B cell (primary cell): ENCODE results near the gene PRPSAP1. TPM values are rescaled to one million over a fixed set of nuclear protein-coding genes. Genes with fewer than 3 reads are reported as not detected.

ENCODE experiments used
- ATAC-seq: fragments of 200-7000 bp; cut with Tn5 transposase; one replicate; pipeline ENCODE4 v1.10.0; 2021; ENCODE audit warnings: low read depth, mild to moderate bottlenecking, moderate number of reproducible peaks, moderate library complexity
- CTCF ChIA-PET: fragments of 350-600 bp; sonication (Branson Sonifier 250); formaldehyde crosslinking; loops from one replicate; lab custom pipeline; 2021; ENCODE audit warnings: antibody characterized with exemption, inconsistent platforms; lab: Charles Lee
- POLR2A ChIA-PET: fragments of 350-600 bp; sonication (Branson Sonifier 250); formaldehyde crosslinking; loops from one replicate; lab custom pipeline; 2021; ENCODE audit warnings: antibody characterized with exemption; lab: Charles Lee
- DNase-seq: peaks from one replicate; pipeline ENCODE4 v3.0.0; 2013
- H2AFZ ChIP-seq: 2 replicates; pipeline ENCODE4 v1.6.1; 2012; ENCODE audit warnings: mild to moderate bottlenecking, low read depth, low read length; ENCODE audit not compliant: insufficient read depth, poor library complexity, severe bottlenecking
- H3K27ac ChIP-seq, 2 donors: 1 replicate in 1 of 2; 2 replicates in 1 of 2; pipeline ENCODE4 v1.5.1; 2012 to 2013; ENCODE audit warnings: low read length in 2 of 2, mild to moderate bottlenecking in 2 of 2, moderate library complexity in 1 of 2
- H3K27me3 ChIP-seq, 4 experiments: fragments of 200-600 bp in 1 of 4; sonication (generic) in 1 of 4; replicated peaks in 1 of 4; 1 replicate in 2 of 4; 2 replicates in 2 of 4; pipeline versions ENCODE4 v1.6.1 to v1.7.0; 2013 to 2016; ENCODE audit warnings: low read length in 3 of 4, mild to moderate bottlenecking in 2 of 4, mixed read lengths in 1 of 4, moderate library complexity in 1 of 4; ENCODE audit not compliant: insufficient read depth in 4 of 4, control insufficient read depth in 3 of 4; ENCODE audit errors: control extremely low read depth in 1 of 4
- H3K36me3 ChIP-seq, 2 experiments: replicated peaks in 1 of 2; 1 replicate in 1 of 2; 2 replicates in 1 of 2; pipeline versions ENCODE4 v1.6.1 to v1.7.1; 2013; ENCODE audit warnings: low read length in 1 of 2; ENCODE audit not compliant: insufficient read depth in 2 of 2, control insufficient read depth in 1 of 2; ENCODE audit errors: control extremely low read depth in 1 of 2, extremely low read depth in 1 of 2
- H3K4me1 ChIP-seq, 2 donors: fragments of 200-600 bp in 1 of 2; sonication (generic) in 1 of 2; 1 replicate in 1 of 2; 2 replicates in 1 of 2; pipeline versions ENCODE4 v1.5.1 to v1.6.1; 2013 to 2017; ENCODE audit warnings: low read length in 2 of 2; ENCODE audit not compliant: control insufficient read depth in 2 of 2, insufficient read depth in 2 of 2
- H3K4me2 ChIP-seq: replicated peaks from 2 replicates; pipeline ENCODE3; 2012; ENCODE audit warnings: mild to moderate bottlenecking, low read depth, low read length; ENCODE audit not compliant: poor library complexity, severe bottlenecking
- H3K4me3 ChIP-seq, 5 experiments: fragments of 200-600 bp in 1 of 5; sonication (generic) in 1 of 5; 1 replicate in 3 of 5; 2 replicates in 2 of 5; pipeline versions ENCODE4 v1.5.1 to v1.7.0; 2011 to 2016; ENCODE audit warnings: low read length in 4 of 5, mild to moderate bottlenecking in 4 of 5, low read depth in 2 of 5, control low read depth in 1 of 5, moderate library complexity in 1 of 5; ENCODE audit not compliant: insufficient read depth in 1 of 5; ENCODE audit errors: control extremely low read depth in 1 of 5, extremely low read depth in 1 of 5
- H3K79me2 ChIP-seq: fragments of 200-600 bp; sonication (generic); one replicate; pipeline ENCODE4 v1.6.0; 2016; ENCODE audit warnings: low read length; ENCODE audit not compliant: control insufficient read depth, insufficient read depth
- H3K9ac ChIP-seq: fragments of 200-600 bp; sonication (generic); 2 replicates; pipeline ENCODE4 v1.6.1; 2017; ENCODE audit warnings: mild to moderate bottlenecking, low read length, moderate library complexity
- H3K9me3 ChIP-seq, 3 donors: one replicate each; pipeline versions ENCODE4 v1.6.1 to v1.7.1; 2013; ENCODE audit warnings: low read length in 2 of 3; ENCODE audit not compliant: control insufficient read depth in 2 of 3, insufficient read depth in 1 of 3; ENCODE audit errors: control extremely low read depth in 1 of 3
- H4K20me1 ChIP-seq: 2 replicates; pipeline ENCODE4 v1.6.0; 2012; ENCODE audit warnings: mild to moderate bottlenecking, low read length; ENCODE audit not compliant: insufficient read depth, control insufficient read depth, poor library complexity, severe bottlenecking
- H3K27ac Mint-ChIP-seq: one replicate; pipeline ENCODE4 v1.8.0; 2021; ENCODE audit warnings: mixed read lengths
- H3K27me3 Mint-ChIP-seq: one replicate; pipeline ENCODE4 v1.8.0; 2021; ENCODE audit warnings: mixed read lengths
- H3K4me1 Mint-ChIP-seq: one replicate; pipeline ENCODE4 v1.8.0; 2021; ENCODE audit warnings: mixed read lengths
- H3K4me3 Mint-ChIP-seq: one replicate; pipeline ENCODE4 v1.8.0; 2021; ENCODE audit warnings: mixed read lengths
- H3K9me3 Mint-ChIP-seq: one replicate; pipeline ENCODE4 v1.8.0; 2022; ENCODE audit warnings: mixed read lengths; ENCODE audit not compliant: insufficient read depth
- CTCF ChIP-seq: fragments of 200-600 bp; IDR thresholded peaks from one replicate; pipeline ENCODE4 v1.8.0; 2022; ENCODE audit warnings: antibody characterized with exemption, mild to moderate bottlenecking
- EZH2 ChIP-seq: IDR thresholded peaks from 2 replicates; pipeline ENCODE4 v1.6.1; 2012; ENCODE audit warnings: borderline replicate concordance, low read depth, mild to moderate bottlenecking, moderate library complexity, low read length; ENCODE audit not compliant: insufficient read depth, poor library complexity, severe bottlenecking
- WGBS: methylation state at CpG from one replicate; pipeline ENCODE4 v1.1.5; 2013; ENCODE audit warnings: missing lambda C conversion rate; ENCODE audit not compliant: insufficient coverage; 5-methylcytosine and 5-hydroxymethylcytosine counted together
- intact Hi-C: fragments of 100-400 bp; cut with micrococcal nuclease; formaldehyde crosslinking; loops from one replicate; pipeline ENCODE4 v1.10.0; 2022
- polyA plus RNA-seq: library from polyadenylated mRNA; depleted of rRNA; stranded (reverse); fragments of >200 nt; gene quantifications from 2 replicates; pipeline ENCODE4 v1.2.3, GENCODE V29; 2012
- total RNA-seq, 2 donors: library from RNA; stranded (reverse); fragments of 120-200 nt in 1 of 2; gene quantifications; 1 replicate in 1 of 2; 2 replicates in 1 of 2; pipeline versions ENCODE4 v1.2.3 to v1.2.4, GENCODE V29; 2013 to 2022

The PRPSAP1 gene
- total and polyA plus RNA-seq, 2 donors (not counting 1 experiment from before 2014, with no cell fraction given), result 45.5 to 61.4 TPM

DNA sequence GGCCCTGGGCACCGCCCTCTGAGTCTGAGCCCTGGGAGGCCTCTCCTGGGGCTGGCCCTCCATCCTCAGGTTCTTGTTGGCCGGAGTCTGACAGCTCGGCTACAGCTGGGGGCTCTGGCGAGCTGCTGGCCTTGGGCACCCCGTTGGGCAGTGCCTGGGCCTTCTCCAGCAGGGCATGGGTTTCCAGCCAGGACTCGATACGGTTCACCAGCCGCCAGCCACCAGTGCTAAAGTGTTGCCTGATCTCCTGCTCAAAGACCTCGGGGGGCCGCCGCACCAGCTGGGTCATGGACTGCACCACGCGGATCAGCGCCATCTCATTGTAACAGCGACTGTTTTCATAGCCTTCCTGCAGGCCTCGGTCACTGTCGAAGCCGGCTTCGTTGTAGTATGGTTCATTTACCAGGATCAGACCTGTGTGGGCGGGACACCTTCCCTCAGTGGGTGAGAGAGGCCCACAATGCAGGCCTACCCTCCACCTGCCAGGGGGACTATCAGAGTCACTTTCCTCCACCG, 37.5 kb upstream of the PRPSAP1 start:
- no peak overlapping the region for H2AFZ ChIP-seq
- H3K4me3 ChIP-seq, result no peak overlapping the region
- no peak overlapping the region for H3K4me3 Mint-ChIP-seq
- peaks cover 2% of the 10 kb centered on the region for H3K79me2 ChIP-seq
- no peaks in the 10 kb centered on the region for H3K9me3 Mint-ChIP-seq
- H3K4me2 ChIP-seq, result no peak overlapping the region
- no peak overlapping the region for H3K27ac ChIP-seq
- H3K4me1 Mint-ChIP-seq, result peaks cover 4% of the 10 kb centered on the region
- H3K27me3 ChIP-seq, result no peaks in the 10 kb centered on the region
- no peak for DNase-seq
- intact Hi-C loops, result no loop called here
- ATAC-seq, result no peak
- no peaks in the 10 kb centered on the region for H3K27me3 Mint-ChIP-seq
- ChIA-PET CTCF (no interaction called here), POLR2A (no interaction called here)
- no peak overlapping the region for H3K27ac Mint-ChIP-seq
- peaks cover 0 to 46% of the 10 kb centered on the region in 2 experiments for H3K36me3 ChIP-seq
- over 99% methylated on average over 18 of the region's 21 CpGs for WGBS
- TF ChIP-seq EZH2, result no peak
- no peak for TF ChIP-seq CTCF
- no peaks in the 10 kb centered on the region for H4K20me1 ChIP-seq
- H3K9me3 ChIP-seq, result no peaks in the 10 kb centered on the region
- H3K9ac ChIP-seq, result no peak overlapping the region
- H3K4me1 ChIP-seq, result peaks cover 0 to under 1% of the 10 kb centered on the region in 2 donors

- Histone ChIP-seq H3K4me1 (peaks cover 12 to 13% of the 10 kb centered on the region in 2 donors), H3K27ac (no peak overlapping the region), H3K79me2 (no peaks in the 10 kb centered on the region), H3K4me2 (no peak overlapping the region), H3K36me3 (peaks cover 0 to 36% of the 10 kb centered on the region in 2 experiments), H4K20me1 (peaks cover 11% of the 10 kb centered on the region), H3K9me3 (no peaks in the 10 kb centered on the region), H2AFZ (no peak overlapping the region), H3K9ac (no peak overlapping the region), H3K4me3 (no peak overlapping the region), H3K27me3 (peaks cover 0 to 7% (median 3%) of the 10 kb centered on the region in 4 experiments)
- no peak for TF ChIP-seq EZH2
- TF ChIP-seq CTCF, result no peak
- WGBS, result 95% methylated on average over 11 of the region's 11 CpGs
- H3K4me1 Mint-ChIP-seq, result peaks cover 9% of the 10 kb centered on the region
- DNase-seq (no peak), ATAC-seq (no peak)
- POLR2A ChIA-PET, result no interaction called here
- no peak overlapping the region for H3K4me3 Mint-ChIP-seq
- no peaks in the 10 kb centered on the region for H3K27me3 Mint-ChIP-seq
- intact Hi-C loops, result no loop called here
- no peaks in the 10 kb centered on the region for H3K9me3 Mint-ChIP-seq
- H3K27ac Mint-ChIP-seq, result no peak overlapping the region
- CTCF ChIA-PET, result interaction anchor here (1.3 to 1.6 kb wide), 2 partner anchors 69 to 110 kb away, joined by 4 read pairs; no protein-coding TSS in a partner anchor
Observed at GRCh38 chr17:76390003-76390421, 36.3 kb upstream of the PRPSAP1 start.
